Measurements from ENCODE around the gene CSTF3. TPM values are rescaled to one million over a fixed set of nuclear protein-coding genes. Genes with fewer than 3 reads are reported as not detected.
A peak's percentile ranks its signal among the peaks of the same experiment; 100 is the strongest.

CSTF3 gene
- total RNA-seq, 2 experiments from 2014 or later, result 31.9 to 55.7 TPM

GRCh38 chr11:33060271-33060670, 101.0 kb downstream of the CSTF3 start:
- BruUV-seq (replicated peaks), result no TSS peak
- no peaks in the 10 kb centered on the region for H3K9me3 ChIP-seq (ENCODE audit: low read length)
- peaks cover 8% of the 10 kb centered on the region for H3K4me1 ChIP-seq (ENCODE audit: insufficient read depth, low read length, poor library complexity, severe bottlenecking)
- intact Hi-C loops (cut with micrococcal nuclease; ENCODE audit: unreplicated experiment), result no loop called here
- H3K27ac ChIP-seq (ENCODE audit: low read depth, low read length, poor library complexity, severe bottlenecking), result no peak overlapping the region
- H3K36me3 ChIP-seq (ENCODE audit: insufficient read depth, low read length), result peaks cover 65% of the 10 kb centered on the region
- no peak for TF ChIP-seq CTCF (conservative IDR thresholded peaks at IDR 0.05; ENCODE audit: low read length)
- H4K20me1 ChIP-seq (ENCODE audit: insufficient read depth, low read length), result no peaks in the 10 kb centered on the region
- H3K79me2 ChIP-seq (ENCODE audit: insufficient read depth, low read depth, low read length), result no peaks in the 10 kb centered on the region
- peak; percentile 39 for DNase-seq (ENCODE audit: low spot score)
- POLR2A ChIA-PET, result interaction anchor here (0.5 to 2.0 kb wide), 3 partner anchors 16 to 45 kb away, joined by 5 to 9 read pairs (median 8); partner anchors contain the start of gene DEPDC7
- CTCF ChIA-PET (ENCODE audit: unreplicated experiment), result no interaction called here
- H3K4me3 ChIP-seq (ENCODE audit: low read depth, low read length, poor library complexity, severe bottlenecking), result no peak overlapping the region
- H3K9me2 ChIP-seq (ENCODE audit: insufficient read depth, low read length), result no peaks in the 10 kb centered on the region
- H3K4me2 ChIP-seq (ENCODE audit: low read length), result no peak overlapping the region
- no peak overlapping the region for H2AFZ ChIP-seq (ENCODE audit: low read length)

GRCh38 chr11:33059331-33060007, 101.8 kb downstream of the CSTF3 start:
- H3K9me2 ChIP-seq (ENCODE audit: insufficient read depth, low read length), result no peaks in the 10 kb centered on the region
- peaks cover 73% of the 10 kb centered on the region for H3K36me3 ChIP-seq (ENCODE audit: insufficient read depth, low read length)
- H2AFZ ChIP-seq (ENCODE audit: low read length), result no peak overlapping the region
- ChIA-PET CTCF (ENCODE audit: unreplicated experiment) (no interaction called here), POLR2A (interaction anchor here (1.6 kb wide), 1 partner anchor 20 kb away, joined by 5 read pairs; no protein-coding TSS in a partner anchor)
- H3K9me3 ChIP-seq (ENCODE audit: low read length), result no peaks in the 10 kb centered on the region
- H3K4me3 ChIP-seq (ENCODE audit: low read depth, low read length, poor library complexity, severe bottlenecking), result no peak overlapping the region
- no peak overlapping the region for H3K27ac ChIP-seq (ENCODE audit: low read depth, low read length, poor library complexity, severe bottlenecking)
- no peaks in the 10 kb centered on the region for H3K79me2 ChIP-seq (ENCODE audit: insufficient read depth, low read depth, low read length)
- intact Hi-C loops (cut with micrococcal nuclease; ENCODE audit: unreplicated experiment), result no loop called here
- no peak overlapping the region for H3K4me2 ChIP-seq (ENCODE audit: low read length)
- DNase-seq (ENCODE audit: low spot score), result no peak
- no peaks in the 10 kb centered on the region for H4K20me1 ChIP-seq (ENCODE audit: insufficient read depth, low read length)
- TF ChIP-seq CTCF (conservative IDR thresholded peaks at IDR 0.05; ENCODE audit: low read length), result no peak
- TF ChIP-seq EZH2phosphoT487 (IDR thresholded peaks at IDR 0.05; ENCODE audit: borderline replicate concordance, low read depth, low read length), result no peak
- BruUV-seq (replicated peaks), result no TSS peak
- H3K4me1 ChIP-seq (ENCODE audit: insufficient read depth, low read length, poor library complexity, severe bottlenecking), result peaks cover 8% of the 10 kb centered on the region

- BruUV-seq (replicated peaks), result no TSS peak
- no peak for DNase-seq (ENCODE audit: low spot score)
- Histone ChIP-seq H3K9me3 (ENCODE audit: low read length) (no peaks in the 10 kb centered on the region), H3K4me1 (ENCODE audit: insufficient read depth, low read length, poor library complexity, severe bottlenecking) (peaks cover 8% of the 10 kb centered on the region), H2AFZ (ENCODE audit: low read length) (no peak overlapping the region), H3K4me2 (ENCODE audit: low read length) (no peak overlapping the region), H3K4me3 (ENCODE audit: low read depth, low read length, poor library complexity, severe bottlenecking) (no peak overlapping the region), H3K79me2 (ENCODE audit: insufficient read depth, low read depth, low read length) (no peaks in the 10 kb centered on the region), H3K27ac (ENCODE audit: low read depth, low read length, poor library complexity, severe bottlenecking) (no peak overlapping the region), H3K9me2 (ENCODE audit: insufficient read depth, low read length) (no peaks in the 10 kb centered on the region), H3K36me3 (ENCODE audit: insufficient read depth, low read length) (peaks cover 59% of the 10 kb centered on the region), H4K20me1 (ENCODE audit: insufficient read depth, low read length) (no peaks in the 10 kb centered on the region)
- intact Hi-C loops (cut with micrococcal nuclease; ENCODE audit: unreplicated experiment), result no loop called here
- CTCF ChIA-PET (ENCODE audit: unreplicated experiment), result no interaction called here
- TF ChIP-seq EZH2phosphoT487 (IDR thresholded peaks at IDR 0.05; ENCODE audit: borderline replicate concordance, low read depth, low read length), result no peak
- no peak for TF ChIP-seq CTCF (conservative IDR thresholded peaks at IDR 0.05; ENCODE audit: low read length)
- POLR2A ChIA-PET, result interaction anchor here (1.2 to 1.6 kb wide), 3 partner anchors 12 to 104 kb away, joined by 3 to 4 read pairs (median 4); partner anchors contain the start of gene CSTF3
These were observed 104.0 kb downstream of the CSTF3 start for GRCh38 chr11:33057284-33057683.

Data from OCI-LY7 (cell line).